ENCODE data around the gene ITGA6.

DNA sequence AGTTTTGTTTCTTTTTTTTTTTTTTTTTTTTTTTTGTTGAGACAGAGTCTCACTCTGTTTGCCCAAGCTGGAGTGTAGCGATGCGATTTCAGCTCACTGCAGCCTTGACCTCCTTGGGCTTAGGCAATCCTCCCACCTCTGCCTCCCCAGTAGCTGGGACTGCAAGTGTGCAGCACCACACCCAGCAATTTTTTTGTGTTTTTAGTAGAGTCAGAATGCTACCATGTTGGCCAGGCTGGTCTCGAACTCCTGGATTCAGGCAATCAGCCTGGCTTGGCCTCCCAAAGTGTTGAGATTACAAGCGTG is 8.2 kb downstream of the ITGA6 start:
- TF ChIP-seq, protein P1, sequence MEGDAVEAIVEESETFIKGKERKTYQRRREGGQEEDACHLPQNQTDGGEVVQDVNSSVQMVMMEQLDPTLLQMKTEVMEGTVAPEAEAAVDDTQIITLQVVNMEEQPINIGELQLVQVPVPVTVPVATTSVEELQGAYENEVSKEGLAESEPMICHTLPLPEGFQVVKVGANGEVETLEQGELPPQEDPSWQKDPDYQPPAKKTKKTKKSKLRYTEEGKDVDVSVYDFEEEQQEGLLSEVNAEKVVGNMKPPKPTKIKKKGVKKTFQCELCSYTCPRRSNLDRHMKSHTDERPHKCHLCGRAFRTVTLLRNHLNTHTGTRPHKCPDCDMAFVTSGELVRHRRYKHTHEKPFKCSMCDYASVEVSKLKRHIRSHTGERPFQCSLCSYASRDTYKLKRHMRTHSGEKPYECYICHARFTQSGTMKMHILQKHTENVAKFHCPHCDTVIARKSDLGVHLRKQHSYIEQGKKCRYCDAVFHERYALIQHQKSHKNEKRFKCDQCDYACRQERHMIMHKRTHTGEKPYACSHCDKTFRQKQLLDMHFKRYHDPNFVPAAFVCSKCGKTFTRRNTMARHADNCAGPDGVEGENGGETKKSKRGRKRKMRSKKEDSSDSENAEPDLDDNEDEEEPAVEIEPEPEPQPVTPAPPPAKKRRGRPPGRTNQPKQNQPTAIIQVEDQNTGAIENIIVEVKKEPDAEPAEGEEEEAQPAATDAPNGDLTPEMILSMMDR (IDR thresholded peaks at IDR 0.05; ENCODE audit: low read depth, low read length, poor library complexity, severe bottlenecking), result no peak
- no peak for TF ChIP-seq EZH2phosphoT487 (IDR thresholded peaks at IDR 0.05; ENCODE audit: borderline replicate concordance, low read length)

Measured in DOHH2 (cell line).